Measurements from ENCODE around the gene C4orf51.
"Not testable (repeated sequence)": the region's sequence is repeated elsewhere in the genome, so short reads cannot be mapped to it uniquely, and the experiment has no call there.

The C4orf51 gene

DNA sequence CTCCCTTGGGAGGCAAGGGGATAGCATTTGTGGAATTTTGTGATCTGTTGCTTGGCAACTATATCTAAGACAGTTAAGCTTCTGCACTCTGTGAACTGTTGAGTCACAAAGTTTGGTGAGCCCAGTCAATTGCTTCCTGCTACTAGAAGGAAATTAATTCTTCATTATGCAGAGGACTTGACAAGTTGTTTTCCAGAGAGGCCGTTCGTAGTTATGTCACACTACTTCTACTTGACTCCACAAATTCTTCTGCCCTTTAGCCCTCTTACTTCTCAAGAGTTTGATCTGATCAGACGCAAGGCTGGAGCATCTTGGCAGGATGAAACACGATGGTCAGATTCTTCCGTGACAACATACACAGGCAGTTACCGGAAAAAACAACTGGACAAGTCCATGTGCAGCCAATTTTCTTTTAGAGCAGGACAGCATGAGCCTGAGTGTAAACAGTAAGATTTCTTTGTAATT, at the start of gene C4orf51:
Gene C4orf51, plus strand, starts transcription at position 156 of the 465 bp plus-strand sequence. Its CDS starts 58 bp downstream, at position 214.
- DNase-seq: no peak
- H3K36me3 Mint-ChIP-seq (ENCODE audit: low read depth): peaks cover 19% of the 10 kb centered on the region
- peaks cover 57% of the 10 kb centered on the region for H3K9me3 Mint-ChIP-seq
- no peak within 1 kb of the TSS for H3K4me3 Mint-ChIP-seq
- H3K27ac Mint-ChIP-seq: peak within 1 kb of the TSS; percentile 62
- TF ChIP-seq, protein P1, sequence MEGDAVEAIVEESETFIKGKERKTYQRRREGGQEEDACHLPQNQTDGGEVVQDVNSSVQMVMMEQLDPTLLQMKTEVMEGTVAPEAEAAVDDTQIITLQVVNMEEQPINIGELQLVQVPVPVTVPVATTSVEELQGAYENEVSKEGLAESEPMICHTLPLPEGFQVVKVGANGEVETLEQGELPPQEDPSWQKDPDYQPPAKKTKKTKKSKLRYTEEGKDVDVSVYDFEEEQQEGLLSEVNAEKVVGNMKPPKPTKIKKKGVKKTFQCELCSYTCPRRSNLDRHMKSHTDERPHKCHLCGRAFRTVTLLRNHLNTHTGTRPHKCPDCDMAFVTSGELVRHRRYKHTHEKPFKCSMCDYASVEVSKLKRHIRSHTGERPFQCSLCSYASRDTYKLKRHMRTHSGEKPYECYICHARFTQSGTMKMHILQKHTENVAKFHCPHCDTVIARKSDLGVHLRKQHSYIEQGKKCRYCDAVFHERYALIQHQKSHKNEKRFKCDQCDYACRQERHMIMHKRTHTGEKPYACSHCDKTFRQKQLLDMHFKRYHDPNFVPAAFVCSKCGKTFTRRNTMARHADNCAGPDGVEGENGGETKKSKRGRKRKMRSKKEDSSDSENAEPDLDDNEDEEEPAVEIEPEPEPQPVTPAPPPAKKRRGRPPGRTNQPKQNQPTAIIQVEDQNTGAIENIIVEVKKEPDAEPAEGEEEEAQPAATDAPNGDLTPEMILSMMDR (IDR thresholded peaks at IDR 0.05): no peak
- H3K4me1 Mint-ChIP-seq: peaks cover 30% of the 10 kb centered on the region
- H3K27me3 Mint-ChIP-seq (ENCODE audit: low read depth, poor library complexity): no peaks in the 10 kb centered on the region

DNA sequence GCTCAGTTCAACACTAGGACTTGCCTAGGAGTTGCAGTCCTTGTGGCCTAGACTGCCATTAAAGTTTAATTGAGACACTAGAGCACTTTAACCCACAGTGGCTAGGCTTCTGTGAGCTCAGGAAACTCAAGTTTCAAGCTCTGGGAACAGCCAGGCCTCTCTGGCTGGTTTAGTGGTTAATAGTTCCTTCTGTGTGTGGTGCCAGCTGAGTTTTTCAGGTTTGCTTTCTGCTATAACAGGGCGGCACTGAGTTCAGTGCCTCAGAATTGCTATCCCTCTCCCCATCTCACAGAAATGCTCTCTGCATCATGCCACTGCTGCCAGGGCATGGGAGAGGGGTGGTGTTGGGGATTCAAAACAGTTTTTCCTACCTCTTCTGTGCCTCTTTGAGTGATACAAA, 44.8 kb upstream of the C4orf51 start:
- H3K4me3 Mint-ChIP-seq: no peak overlapping the region
- H3K9me3 Mint-ChIP-seq: peaks cover 8% of the 10 kb centered on the region
- peaks cover 8% of the 10 kb centered on the region for H3K36me3 Mint-ChIP-seq (ENCODE audit: low read depth)
- no peak for DNase-seq
- H3K27me3 Mint-ChIP-seq (ENCODE audit: low read depth, poor library complexity): no peaks in the 10 kb centered on the region
- H3K4me1 Mint-ChIP-seq: peaks cover 8% of the 10 kb centered on the region
- TF ChIP-seq, protein P1 (IDR thresholded peaks at IDR 0.05): no peak
- no peak overlapping the region for H3K27ac Mint-ChIP-seq

DNA sequence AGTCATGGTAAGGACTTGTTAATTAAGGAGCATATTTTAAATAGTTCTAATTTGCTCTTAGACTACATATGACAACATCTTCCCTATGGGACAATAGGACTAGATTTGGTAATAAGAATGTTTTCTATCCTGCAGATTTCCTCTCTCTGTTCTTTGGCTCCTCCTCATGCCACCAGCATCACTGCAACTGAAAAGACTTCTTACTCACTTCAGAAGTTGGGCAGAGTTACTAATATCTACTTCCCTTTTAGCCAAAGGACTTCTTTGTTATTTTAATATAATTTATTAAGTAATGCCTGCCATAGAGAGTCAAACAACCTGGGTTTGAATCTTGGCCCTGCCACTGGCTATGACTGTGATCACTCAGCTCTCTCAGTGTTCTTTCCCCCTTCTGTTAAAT, 44.3 kb upstream of the C4orf51 start:
- no peak for DNase-seq
- peaks cover 3% of the 10 kb centered on the region for H3K36me3 Mint-ChIP-seq (ENCODE audit: low read depth)
- TF ChIP-seq, protein P1 (IDR thresholded peaks at IDR 0.05): no peak
- H3K27ac Mint-ChIP-seq: no peak overlapping the region
- peaks cover 8% of the 10 kb centered on the region for H3K4me1 Mint-ChIP-seq
- H3K4me3 Mint-ChIP-seq: no peak overlapping the region
- no peaks in the 10 kb centered on the region for H3K27me3 Mint-ChIP-seq (ENCODE audit: low read depth, poor library complexity)
- peaks cover 3% of the 10 kb centered on the region for H3K9me3 Mint-ChIP-seq

DNA sequence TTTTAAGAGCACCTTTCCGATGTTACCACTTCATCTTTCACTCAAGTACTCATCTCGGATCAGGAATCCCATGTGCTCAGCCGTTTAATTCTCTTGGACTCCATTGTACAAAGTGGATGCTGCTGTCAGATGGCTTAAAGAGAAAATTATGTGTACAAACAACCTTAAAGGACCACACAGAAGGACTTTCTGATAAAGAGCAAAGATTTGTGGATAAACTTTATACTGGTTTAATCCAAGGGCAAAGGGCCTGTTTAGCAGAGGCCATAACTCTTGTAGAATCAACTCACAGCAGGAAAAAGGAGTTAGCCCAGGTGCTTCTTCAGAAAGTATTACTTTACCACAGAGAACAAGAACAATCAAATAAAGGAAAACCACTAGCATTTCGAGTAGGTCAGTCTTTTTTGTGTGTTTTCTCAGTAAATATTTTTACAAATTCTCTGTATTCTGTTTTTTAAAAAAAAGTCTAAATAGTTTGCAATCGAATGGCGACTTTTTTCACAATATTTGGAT, 40.7 kb upstream of the C4orf51 start:
- TF ChIP-seq, protein P1 (IDR thresholded peaks at IDR 0.05): no peak
- DNase-seq: no peak
- Mint-ChIP-seq H3K4me1 (peaks cover 25% of the 10 kb centered on the region), H3K4me3 (no peak overlapping the region), H3K27ac (no peak overlapping the region), H3K36me3 (ENCODE audit: low read depth) (no peaks in the 10 kb centered on the region), H3K27me3 (ENCODE audit: low read depth, poor library complexity) (no peaks in the 10 kb centered on the region), H3K9me3 (no peaks in the 10 kb centered on the region)

DNA sequence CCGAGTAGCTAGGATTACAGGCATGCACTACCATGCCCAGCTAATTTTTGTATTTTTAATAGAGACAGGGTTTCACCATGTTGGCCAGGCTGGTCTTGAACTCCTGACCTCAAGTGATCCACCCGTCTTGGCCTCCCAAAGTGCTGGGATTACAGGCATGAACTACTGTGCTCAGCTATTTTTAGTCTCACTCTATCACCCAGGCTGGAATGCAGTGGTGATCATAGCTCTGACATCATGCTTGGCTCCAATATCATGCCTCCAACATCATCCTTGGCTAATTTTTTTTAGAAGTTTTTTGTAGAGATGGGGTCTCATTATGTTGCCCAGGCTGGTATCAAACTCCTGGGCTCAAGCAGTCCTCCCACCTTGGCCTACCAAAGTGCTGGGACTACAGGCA, 39.7 kb upstream of the C4orf51 start:
- peaks cover 25% of the 10 kb centered on the region for H3K4me1 Mint-ChIP-seq
- not testable (repeated sequence) for H3K4me3 Mint-ChIP-seq; H3K27ac Mint-ChIP-seq; H3K27me3 Mint-ChIP-seq (ENCODE audit: low read depth, poor library complexity); DNase-seq; H3K36me3 Mint-ChIP-seq (ENCODE audit: low read depth); H3K9me3 Mint-ChIP-seq

DNA sequence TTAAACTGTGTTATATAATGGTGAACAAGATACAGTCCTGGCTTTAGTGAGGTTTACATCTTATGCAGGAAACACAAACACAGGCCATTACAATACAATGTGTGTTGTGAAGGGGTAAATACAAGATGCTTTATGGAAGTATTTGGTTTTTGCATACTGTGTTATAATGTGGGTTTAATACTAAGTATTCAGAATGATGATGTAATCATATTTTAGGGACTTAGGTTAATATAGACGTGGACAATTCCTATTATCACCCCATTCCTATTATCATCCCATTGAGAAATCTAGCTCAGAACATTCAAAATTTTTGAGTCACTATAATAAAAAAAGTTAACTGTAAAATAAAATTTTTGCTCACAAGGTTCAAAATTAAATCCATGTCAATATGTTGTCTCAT, 36.7 kb upstream of the C4orf51 start:
- no peaks in the 10 kb centered on the region for H3K27me3 Mint-ChIP-seq (ENCODE audit: low read depth, poor library complexity)
- H3K9me3 Mint-ChIP-seq: no peaks in the 10 kb centered on the region
- peaks cover 5% of the 10 kb centered on the region for H3K36me3 Mint-ChIP-seq (ENCODE audit: low read depth)
- peaks cover 25% of the 10 kb centered on the region for H3K4me1 Mint-ChIP-seq
- H3K4me3 Mint-ChIP-seq: no peak overlapping the region
- DNase-seq: no peak
- H3K27ac Mint-ChIP-seq: no peak overlapping the region
- TF ChIP-seq, protein P1 (IDR thresholded peaks at IDR 0.05): no peak
